ENCODE data around the gene TTC39C.

Gene TTC39C

DNA sequence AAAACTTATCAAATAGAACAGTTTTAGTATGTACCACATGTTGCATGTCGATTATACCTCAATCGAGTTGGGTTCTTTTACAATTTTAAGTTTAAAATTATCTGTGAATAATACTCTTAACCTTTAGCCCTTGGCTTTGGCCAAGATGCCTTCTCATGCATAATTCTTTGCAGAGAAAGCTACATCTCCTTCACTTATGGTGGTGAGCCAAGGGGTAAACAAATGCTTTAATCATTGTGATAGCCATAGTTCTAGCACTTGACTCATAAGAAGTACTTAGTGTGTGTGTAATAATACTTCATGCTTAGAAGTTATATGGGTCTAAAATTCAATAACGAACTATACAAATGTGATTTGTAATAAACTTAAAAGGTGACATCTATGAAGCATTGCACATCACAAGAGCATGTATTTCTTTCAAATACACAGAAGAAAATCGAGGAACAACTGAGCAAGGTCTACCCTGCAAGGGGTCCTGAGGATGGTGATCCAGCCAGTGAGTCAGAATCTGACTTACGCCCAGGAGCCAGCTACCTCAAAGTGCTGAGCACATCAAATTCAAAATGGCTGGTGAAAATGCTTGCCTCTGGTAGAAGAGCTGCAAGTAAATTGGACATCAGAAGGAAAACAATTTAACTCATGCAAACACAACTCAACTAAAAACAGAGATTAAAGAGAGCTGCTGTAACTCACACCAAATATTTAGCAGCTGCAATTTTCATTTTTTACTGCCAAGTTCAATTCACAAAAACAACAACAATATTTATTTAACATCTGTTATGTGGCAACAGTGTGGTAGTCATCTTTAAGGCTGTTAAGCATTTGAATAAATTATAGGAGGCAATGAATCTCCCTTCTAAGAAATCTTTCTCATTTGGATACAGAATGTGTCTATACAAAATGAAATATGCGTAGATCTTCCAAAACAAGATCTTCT is 23.8 kb upstream of the TTC39C start:
- no peak for DNase-seq (ENCODE audit: extremely low read depth in 1 of 2, low read depth in 1 of 2)

DNA sequence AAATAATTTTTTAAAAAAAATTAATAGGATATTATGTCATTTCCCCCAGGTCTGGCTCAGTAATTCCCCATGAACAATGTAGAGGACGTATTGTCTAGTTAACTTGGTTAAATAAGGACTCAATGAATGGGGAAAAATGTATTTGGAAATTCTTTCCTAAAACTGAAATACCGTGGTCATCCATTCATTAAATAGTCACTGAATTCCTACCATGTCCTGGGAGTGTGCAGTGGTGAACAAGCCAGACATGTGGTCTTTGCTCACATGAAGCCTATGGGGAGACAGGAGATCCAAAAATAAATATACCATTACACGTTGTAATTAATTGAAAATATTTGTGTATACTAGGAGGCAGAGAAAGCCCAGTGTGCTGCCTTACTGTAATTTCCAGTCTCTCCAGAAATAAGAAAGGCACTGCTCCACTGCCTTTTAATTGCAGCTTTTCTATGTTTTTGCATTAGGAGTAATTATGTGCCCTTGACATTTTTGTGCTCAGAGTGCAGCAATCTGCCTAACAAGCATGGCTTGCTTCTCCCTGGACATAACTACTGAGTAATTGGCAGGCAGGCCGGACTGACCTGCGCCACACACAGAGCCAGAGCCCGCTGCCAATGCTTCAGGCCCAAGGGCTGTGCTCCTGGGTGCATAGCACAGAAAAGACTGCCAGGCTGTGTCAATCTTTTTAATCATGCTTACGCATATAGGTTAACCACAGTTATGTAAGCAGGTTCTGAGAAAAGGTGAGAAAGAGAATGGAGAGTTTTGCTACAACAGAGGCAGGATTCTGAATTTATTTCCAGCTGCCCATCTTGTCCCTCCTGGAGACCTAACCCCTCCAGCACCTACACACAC is 22.2 kb upstream of the TTC39C start:
- no peak for DNase-seq (ENCODE audit: extremely low read depth in 1 of 2, low read depth in 1 of 2)

GRCh38 chr18:23992941-23993280 is 21.6 kb upstream of the TTC39C start:
- no peak for DNase-seq (ENCODE audit: extremely low read depth in 1 of 2, low read depth in 1 of 2)

DNA sequence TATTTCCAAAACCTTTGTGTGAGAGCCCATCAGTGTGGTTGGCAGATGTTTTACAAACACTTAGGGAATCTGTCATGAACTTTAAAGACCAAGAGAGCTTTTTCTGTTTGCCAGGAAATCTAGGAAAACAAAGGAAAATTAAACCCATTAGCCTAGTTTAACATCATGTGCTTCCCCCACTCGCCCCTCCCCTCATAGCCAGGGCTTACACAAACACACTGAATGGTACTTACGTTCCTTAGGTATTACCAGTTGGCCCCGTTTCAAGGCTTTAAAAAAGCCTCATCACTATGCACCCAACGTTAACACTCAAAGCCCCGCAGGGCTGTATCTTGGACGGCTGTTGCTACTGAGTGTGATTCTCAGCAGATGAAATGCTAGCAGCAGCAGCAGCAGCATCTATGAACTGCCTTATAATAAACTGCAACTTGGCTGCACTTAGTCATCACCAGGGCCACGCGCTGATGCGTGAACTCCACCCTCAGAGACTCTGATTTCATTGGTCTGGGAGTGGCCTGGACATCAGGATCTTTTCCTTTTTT is 20.1 kb upstream of the TTC39C start:
- no peak for DNase-seq (ENCODE audit: extremely low read depth in 1 of 2, low read depth in 1 of 2)

- DNase-seq (ENCODE audit: extremely low read depth in 1 of 2, low read depth in 1 of 2) = no peak
These were observed 19.4 kb upstream of the TTC39C start for GRCh38 chr18:23995180-23995579.

DNA sequence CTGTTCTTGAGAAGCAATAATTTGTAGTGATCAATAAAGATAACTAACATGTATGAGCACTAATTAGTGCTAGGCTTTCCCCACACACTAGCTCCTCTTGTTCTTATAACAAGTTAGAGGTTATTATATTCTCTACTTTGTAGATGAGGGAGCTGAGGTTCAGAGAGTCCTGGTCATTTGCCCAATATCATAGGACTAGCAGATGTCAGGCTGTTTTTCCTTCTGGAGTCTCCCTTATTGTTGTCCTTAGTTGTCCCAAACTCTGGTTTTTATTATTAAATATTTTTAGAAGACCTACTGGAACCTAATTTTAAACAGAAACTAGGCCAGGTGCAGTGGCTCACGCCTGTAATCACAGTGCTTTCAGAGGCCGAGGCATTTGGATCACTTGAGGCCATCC is 16.5 kb upstream of the TTC39C start:
- DNase-seq (ENCODE audit: extremely low read depth in 1 of 2, low read depth in 1 of 2) = no peak

- DNase-seq (ENCODE audit: extremely low read depth in 1 of 2, low read depth in 1 of 2) = no peak
These were observed 15.7 kb upstream of the TTC39C start for GRCh38 chr18:23998820-23999219.

DNA sequence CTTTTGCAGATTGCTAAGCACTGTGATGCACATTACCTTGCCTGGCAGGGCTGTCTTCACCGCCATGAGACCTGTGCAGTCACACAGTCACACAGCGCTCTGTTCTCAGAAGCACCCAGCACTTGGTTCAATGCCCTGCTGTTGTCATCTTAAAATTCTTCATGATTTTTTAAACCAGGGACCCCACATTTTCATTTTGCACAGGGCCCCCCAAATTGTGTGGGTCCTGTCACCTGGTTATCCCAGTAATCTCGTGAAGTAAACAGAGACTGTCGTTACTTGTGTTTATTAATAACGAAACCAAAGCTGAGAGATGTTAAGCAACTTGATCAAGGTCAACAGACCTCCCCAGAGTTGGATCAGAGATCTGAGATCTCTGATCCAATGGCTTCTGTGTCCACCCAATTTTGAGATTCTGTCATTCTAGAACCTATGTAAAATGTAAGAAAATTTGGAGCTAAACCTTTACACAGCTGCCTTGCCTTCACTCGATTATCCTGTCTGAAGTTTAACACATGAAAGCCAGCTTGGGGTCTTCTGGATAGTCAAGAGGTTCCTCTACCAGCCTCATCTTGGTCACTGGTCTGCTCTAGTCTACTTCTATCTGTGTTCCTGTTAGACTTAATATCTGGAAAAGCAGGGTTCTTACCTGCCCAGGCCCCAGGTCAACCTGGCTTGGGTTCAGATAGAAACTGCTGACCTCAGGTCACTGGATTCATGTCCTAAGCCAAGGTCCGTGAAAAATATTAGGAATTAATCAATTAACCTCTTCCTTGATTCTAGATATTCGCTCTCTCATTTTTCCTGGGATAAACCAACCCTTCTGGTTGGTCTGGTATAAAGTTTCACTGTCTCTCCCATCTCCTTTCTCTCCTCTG is 13.7 kb upstream of the TTC39C start:
- no peak for DNase-seq (ENCODE audit: extremely low read depth in 1 of 2, low read depth in 1 of 2)

DNA sequence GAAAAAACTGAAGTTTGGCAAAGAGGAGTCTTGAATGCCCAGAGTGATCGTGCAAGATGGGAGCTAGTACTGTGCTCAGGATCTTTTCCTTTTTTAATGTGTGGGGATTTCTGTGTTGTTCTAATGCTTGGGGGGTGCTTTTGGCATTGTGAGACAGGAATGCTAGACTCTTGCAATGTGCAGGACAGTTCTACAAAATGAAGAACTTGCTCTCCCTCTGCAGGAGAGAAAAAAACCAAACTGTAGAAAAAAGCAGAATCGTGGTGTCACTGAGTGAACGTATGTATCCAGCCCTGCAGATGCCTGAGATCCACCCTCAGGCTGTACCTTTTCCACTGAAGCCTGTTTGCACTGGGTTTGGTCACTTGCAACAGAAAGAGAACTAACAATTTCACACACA is 12.1 kb upstream of the TTC39C start:
- no peak for DNase-seq (ENCODE audit: extremely low read depth in 1 of 2, low read depth in 1 of 2)

DNA sequence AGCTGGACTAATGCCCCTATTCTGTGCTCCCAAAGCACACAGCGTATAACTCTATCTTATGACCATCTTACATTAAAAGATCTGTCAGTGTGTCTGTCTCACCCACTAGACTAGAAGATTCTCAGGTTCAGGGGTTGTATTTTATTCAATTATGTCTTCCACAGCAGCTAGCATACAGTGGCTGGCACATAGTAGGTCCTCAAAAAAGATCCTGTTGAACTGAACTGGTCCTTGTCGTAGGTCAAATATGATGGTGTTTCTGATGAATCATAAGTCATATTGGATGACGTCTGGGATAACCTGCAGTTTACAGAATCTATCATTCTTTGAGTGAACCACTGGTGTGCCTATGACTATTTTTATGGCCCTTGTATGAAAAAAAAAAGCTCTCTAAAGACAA is 11.3 kb upstream of the TTC39C start:
- no peak for DNase-seq (ENCODE audit: extremely low read depth in 1 of 2, low read depth in 1 of 2)

DNA sequence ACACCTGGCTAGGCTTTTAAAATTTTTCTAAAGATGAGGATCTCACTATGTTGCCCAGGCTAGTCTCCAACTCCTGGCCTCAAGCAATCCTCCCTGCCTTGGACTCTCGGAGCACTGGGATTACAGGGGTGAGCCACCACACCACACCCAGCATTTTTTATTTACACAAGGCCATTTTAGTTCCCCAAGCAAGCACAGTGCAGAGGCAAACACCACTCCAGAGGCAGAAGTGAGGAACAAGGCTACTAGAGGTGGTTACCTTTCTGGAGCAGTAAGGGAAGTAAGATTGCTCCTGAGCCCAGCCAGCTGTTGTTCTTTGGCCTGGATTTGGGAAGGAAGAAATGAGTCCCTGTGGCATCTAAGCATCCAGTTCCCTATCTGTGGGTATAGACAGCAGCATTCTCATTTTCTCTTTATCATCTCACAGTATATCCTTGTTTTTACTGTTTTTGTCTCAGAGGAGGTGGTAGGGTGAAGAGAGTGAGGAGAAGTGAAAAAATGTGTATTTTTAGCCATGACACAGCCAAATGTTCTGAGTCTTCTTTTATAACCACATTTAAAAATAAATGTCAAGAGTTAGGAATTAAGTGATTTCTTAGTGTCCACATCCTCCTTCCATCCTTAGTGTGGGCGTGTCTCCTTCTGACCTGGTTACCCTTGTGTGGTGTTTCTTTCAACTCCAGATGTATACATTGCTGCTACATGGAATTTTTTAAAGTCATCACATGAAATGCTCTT is 10.5 kb upstream of the TTC39C start:
- DNase-seq (ENCODE audit: extremely low read depth in 1 of 2, low read depth in 1 of 2) = no peak

DNA sequence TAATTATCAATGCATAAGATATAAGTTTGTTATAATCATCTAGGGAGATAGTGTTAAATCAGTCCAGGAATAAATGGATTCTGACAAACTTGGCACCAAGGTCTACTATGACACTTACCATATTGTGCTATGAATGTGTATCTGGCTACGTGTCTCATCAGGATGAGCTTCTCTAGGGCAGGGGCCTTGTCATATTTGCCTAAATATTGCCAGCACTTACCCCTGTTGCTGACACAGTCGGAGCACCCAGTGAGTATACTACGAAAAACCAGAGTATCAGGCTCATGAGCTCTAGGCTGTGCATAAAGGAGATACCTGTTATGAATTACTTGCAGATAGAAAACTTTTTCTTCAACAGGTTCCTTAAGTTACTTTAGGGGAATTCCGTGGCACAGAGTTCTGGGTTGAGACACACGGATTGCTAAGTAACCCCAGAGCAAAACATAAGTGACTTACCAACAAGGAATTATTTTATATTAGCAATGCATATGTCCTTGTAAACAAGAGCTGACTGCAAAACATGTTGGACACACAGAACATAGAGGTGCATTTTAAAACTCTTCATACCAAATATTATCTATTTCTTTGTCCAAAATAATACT is 7.7 kb upstream of the TTC39C start:
- DNase-seq (ENCODE audit: extremely low read depth in 1 of 2, low read depth in 1 of 2) = no peak

- no peak for DNase-seq (ENCODE audit: extremely low read depth in 1 of 2, low read depth in 1 of 2)
These were observed 5.3 kb upstream of the TTC39C start for GRCh38 chr18:24009246-24009645.

GRCh38 chr18:24009651-24010333 is 4.8 kb upstream of the TTC39C start:
- DNase-seq (ENCODE audit: extremely low read depth in 1 of 2, low read depth in 1 of 2) = no peak

GRCh38 chr18:24010673-24011072 is 3.9 kb upstream of the TTC39C start:
- no peak for DNase-seq (ENCODE audit: extremely low read depth in 1 of 2, low read depth in 1 of 2)

DNA sequence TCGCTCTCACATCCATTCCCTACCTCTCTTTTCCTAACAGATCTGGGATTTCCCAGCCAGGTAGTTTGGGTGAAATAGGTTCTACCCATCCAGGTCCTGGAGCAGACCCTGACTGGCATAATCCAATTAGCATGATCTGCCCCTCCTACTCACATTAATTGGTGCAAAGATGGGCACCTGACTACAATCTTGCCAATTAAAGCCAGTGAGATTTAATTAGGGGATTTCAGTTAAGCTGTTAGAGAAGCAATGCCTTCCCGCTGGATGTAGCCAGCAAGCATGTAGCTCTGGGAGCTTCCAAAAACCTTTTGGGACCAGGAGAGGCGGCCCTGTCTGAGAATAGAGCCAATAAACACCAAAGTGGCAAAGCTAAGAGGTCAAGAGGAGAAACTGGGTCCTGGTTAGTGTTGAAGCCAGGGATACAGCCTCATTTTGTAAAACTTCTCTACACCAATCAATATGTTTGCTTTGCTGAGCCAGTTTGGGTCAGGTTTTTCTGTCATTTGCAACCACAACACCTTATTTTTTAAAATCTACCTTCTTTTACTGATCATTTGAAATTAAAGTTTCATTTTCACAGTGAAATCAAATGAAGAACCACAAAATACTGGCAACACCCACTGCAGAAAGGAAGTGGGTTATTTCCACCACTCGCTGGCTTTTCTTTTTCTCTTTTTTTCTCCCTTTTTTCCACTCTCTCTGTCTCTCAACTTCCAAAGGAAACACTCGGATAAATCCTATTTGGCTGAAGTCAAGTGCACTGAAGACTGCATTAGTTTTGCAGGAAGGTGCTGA is 3.2 kb upstream of the TTC39C start:
- DNase-seq (ENCODE audit: extremely low read depth in 1 of 2, low read depth in 1 of 2) = no peak

DNA sequence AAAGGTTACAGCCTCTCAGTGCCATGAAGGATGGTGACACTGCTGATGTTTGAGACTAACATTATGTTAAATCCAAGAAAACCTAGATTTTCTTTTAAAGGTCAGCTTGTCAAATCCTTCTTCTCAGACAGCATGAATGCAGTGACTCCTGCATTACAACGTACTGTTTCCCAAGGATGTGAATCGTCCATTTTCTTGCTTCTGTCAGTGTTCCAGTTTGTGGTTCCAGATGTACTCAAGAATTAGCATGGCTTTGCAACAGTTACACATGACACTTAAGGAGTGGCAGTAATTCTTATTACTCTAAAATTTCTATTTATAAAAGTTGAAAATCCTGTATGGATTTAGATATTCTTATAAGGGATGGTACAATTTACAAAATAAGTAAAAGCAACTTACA is 1.5 kb upstream of the TTC39C start:
- DNase-seq (ENCODE audit: extremely low read depth in 1 of 2, low read depth in 1 of 2) = no peak

DNA sequence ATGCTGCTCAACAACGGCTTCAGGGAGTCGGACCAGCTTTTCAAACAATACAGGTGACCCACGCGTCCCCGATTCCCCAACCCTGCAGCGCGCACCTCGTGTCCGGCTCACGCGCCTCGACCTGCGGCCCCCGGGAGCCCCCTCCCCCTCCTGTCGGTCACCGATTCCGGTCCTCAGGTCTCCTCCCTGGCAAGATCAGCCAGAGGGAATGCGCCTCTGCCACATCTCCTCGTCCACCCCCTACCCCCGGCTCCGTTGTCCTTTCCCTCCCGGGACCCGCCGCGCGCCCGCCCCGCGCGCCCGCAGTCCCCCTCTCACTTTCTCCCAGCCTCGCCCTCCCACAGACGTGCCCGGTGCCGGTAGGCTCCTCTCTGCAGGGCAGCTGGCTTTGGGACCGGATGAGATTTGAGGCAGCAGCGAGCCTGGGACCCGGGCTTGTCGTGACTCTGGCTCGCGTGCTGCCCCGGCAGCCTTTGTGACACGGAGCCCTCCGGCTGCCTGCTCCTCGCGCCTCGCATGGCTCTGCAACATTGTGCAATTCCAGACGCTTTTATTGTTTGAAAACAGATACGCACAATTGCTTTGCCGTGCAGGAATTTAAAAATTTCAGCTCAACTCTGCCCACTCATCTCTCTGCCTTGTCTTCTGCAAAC is 558 bp downstream of the TTC39C start:
- peak in 1 of 2 donors; percentile 28 for DNase-seq (ENCODE audit: extremely low read depth in 1 of 2, low read depth in 1 of 2)
